NCI-H1417 (cell line): ENCODE measurements around the gene PRPH2.
"Not testable (repeated sequence)": the region's sequence is repeated elsewhere in the genome, so short reads cannot be mapped to it uniquely, and the experiment has no call there.

Experiments used
- DNase-seq, 3 experiments: peaks; one replicate each; lab custom pipeline; 2025; lab: John Stamatoyannopoulos, UW

Gene PRPH2

GRCh38 chr6:42698217-42698616 is 24.2 kb downstream of the PRPH2 start:
- no peak for DNase-seq

- no peak for DNase-seq
These were observed 25.1 kb downstream of the PRPH2 start for GRCh38 chr6:42697268-42697655.

GRCh38 chr6:42696526-42697267 is 25.7 kb downstream of the PRPH2 start:
- DNase-seq, result no peak

- no peak for DNase-seq
These were observed 27.8 kb downstream of the PRPH2 start for GRCh38 chr6:42694586-42694985.

- no peak for DNase-seq
These were observed 28.6 kb downstream of the PRPH2 start for GRCh38 chr6:42693725-42694323.

- peak in 2 of 3 experiments; percentile 12 to 16 for DNase-seq
These were observed 30.1 kb downstream of the PRPH2 start for GRCh38 chr6:42692137-42692911.

- DNase-seq, result no peak
These were observed 31.5 kb downstream of the PRPH2 start for GRCh38 chr6:42690872-42691271.

GRCh38 chr6:42690151-42690702 is 32.2 kb downstream of the PRPH2 start:
- DNase-seq, result no peak

- DNase-seq, result no peak
These were observed 33.0 kb downstream of the PRPH2 start for GRCh38 chr6:42689371-42689770.

GRCh38 chr6:42688281-42688680 is 34.1 kb downstream of the PRPH2 start:
- DNase-seq, result no peak

- no peak for DNase-seq
These were observed 43.0 kb downstream of the PRPH2 start for GRCh38 chr6:42679358-42679757.

GRCh38 chr6:42674780-42675179 is 47.6 kb downstream of the PRPH2 start:
- no peak for DNase-seq

GRCh38 chr6:42674368-42674767 is 48.0 kb downstream of the PRPH2 start:
- not testable (repeated sequence) for DNase-seq

GRCh38 chr6:42664718-42665117 is 57.7 kb downstream of the PRPH2 start:
- no peak for DNase-seq

- peak; percentile 69 to 87 (median 70) for DNase-seq
These were observed 60.8 kb downstream of the PRPH2 start for GRCh38 chr6:42661540-42662153.

GRCh38 chr6:42659806-42660205 is 62.6 kb downstream of the PRPH2 start:
- no peak for DNase-seq

- DNase-seq, result no peak
These were observed 68.5 kb downstream of the PRPH2 start for GRCh38 chr6:42653851-42654250.

GRCh38 chr6:42652024-42652746 is 70.2 kb downstream of the PRPH2 start:
- DNase-seq, result no peak
